HG03439 (cell line): ENCODE results near the gene PRR3.
A peak's percentile ranks its signal among the peaks of the same experiment; 100 is the strongest.
"Not testable (repeated sequence)": the region's sequence is repeated elsewhere in the genome, so short reads cannot be mapped to it uniquely, and the experiment has no call there.

ENCODE experiments used
- ATAC-seq: cut with Tn5 transposase; IDR thresholded peaks from one replicate; pipeline ENCODE4 v1.9.1; 2021; ENCODE audit warnings: mild to moderate bottlenecking, moderate library complexity; ENCODE audit not compliant: unreplicated experiment

PRR3 gene

DNA sequence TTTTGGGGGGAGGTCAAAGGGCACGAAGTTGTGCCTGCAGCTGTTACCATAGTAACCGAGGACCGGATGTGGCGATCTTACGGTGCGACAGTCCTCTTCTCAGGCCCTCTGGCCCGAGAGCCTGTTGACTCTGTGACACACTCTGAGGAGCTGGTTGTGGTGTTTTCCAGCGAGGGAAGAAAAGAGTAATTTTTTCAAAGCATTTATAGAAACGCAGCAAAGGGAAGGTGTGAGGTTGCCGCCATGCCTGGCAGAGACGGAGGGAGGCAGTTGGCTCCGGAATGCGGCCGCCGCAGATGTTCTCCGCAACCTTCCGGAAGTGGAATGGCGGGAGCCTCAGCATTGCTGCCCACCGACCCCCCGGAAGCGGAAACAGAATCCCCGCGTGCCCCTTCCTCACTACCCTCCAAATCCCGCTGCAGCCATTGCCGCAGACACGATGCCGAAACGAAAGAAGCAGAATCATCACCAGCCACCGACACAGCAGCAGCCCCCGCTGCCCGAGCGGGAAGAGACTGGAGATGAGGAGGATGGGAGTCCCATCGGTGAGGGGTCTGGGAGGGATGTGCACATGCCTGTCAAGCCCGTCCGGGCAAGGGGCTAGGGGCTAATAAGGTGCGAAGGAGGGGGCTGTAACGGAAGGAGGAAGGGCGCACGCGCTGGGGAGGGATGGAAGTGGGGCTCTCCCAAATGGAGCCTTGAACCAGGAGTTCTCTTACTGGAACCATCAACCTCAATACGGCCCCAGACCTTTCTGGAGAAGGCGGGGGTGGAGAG lies at the start of gene PRR3:
Gene PRR3 (plus strand): TSS at position 390 of the 777 bp plus-strand sequence. CDS start 50 bp downstream, at position 440.
- peak; percentile 62 for ATAC-seq

- ATAC-seq: no peak
Observed at GRCh38 chr6:30507849-30508827, 49.0 kb upstream of the PRR3 start.

- peak; percentile 51 for ATAC-seq
Observed at GRCh38 chr6:30508890-30509736, 48.0 kb upstream of the PRR3 start.

DNA sequence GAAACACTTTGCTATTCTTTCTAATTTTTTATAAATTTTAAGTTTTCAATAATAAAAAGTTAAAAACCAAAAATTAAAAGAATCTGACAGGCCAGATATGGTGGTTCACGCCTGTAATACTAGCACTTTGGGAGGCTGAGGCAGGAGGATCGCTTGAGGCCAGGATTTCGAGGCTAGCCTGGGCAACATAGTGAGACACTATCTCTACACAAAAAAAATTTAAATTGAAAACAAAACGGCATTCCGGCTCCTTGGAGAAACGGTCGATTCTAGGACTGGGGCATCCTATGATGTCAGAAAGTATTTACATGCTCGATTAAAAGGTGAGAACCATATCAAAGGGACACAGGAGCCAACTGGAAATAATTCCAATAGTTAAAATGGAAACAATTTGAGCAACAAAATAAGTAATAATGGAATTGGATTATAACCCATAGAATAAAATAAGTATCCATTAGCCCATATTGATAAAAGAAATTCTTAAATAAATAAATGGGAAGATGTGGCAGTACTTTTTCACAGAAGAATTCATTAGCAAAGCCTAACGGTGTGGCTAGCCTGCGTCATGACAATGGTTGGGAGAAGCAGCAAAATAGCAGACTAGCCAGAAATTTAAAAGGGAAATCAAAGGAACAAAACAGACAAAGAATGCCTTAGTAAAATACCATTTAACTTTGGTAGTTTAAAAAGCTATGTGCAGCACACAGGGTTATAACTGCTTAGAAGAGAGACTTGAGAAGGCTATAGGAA lies 46.5 kb upstream of the PRR3 start:
- no peak for ATAC-seq

DNA sequence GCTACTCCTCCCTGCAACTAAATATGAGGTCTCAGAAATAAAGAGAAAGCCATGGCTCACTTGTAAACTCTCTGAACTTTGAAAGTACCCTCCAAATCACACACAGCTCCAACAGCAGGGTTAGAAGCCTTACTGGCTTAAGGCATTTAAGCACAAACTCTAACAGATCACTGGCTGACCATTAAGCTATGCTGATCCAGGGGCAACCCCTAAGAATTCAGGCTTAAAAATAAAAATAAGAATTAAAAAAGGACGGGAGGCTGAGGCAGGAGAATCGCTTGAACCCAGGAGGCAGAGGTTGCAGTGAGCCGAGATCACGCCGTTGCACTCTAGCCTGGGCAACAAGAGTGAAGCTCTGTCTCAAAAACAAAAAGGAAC lies 45.9 kb upstream of the PRR3 start:
- ATAC-seq: no peak

DNA sequence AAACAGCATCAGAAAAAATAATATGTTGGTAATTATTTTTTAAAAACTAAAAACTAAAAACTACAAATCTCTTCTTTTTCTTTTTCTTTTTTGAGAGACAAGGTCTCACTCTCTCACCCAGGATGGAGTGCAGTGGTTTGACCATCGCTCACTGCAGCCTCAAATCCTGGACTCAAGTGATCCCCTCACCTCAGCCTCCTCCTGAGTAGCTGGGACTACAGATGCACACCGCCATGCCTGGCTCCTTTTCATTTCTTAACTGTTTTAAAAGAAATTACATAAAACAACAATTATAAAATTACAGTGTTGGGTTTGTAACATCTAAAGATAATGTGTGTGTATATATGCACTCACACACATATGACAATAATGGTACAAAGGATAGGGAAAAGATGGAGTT lies 43.6 kb upstream of the PRR3 start:
- no peak for ATAC-seq

DNA sequence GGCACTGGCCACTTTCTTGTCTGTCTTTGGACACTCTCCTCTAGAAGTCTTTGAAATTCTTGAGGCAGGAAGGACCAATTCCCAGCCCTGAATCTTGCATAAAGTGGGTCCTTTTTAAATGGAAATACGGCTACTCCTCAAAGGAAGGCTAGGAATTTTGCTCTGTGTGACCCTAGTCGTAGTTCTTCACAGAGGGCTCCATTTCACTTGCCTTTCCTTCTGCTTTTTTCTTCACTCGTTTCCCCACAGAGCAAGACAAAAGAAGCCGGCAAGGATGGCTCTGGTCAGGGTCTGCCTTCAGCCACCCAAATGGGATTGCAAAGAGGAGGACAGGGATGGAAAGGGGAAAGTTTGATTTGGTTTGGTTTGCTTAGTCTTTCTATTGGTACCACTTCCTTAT lies 42.0 kb upstream of the PRR3 start:
- ATAC-seq: no peak

GRCh38 chr6:30515944-30516753 lies 40.9 kb upstream of the PRR3 start:
- peak; percentile 79 for ATAC-seq

GRCh38 chr6:30516754-30517076 lies 40.4 kb upstream of the PRR3 start:
- not testable (repeated sequence) for ATAC-seq

DNA sequence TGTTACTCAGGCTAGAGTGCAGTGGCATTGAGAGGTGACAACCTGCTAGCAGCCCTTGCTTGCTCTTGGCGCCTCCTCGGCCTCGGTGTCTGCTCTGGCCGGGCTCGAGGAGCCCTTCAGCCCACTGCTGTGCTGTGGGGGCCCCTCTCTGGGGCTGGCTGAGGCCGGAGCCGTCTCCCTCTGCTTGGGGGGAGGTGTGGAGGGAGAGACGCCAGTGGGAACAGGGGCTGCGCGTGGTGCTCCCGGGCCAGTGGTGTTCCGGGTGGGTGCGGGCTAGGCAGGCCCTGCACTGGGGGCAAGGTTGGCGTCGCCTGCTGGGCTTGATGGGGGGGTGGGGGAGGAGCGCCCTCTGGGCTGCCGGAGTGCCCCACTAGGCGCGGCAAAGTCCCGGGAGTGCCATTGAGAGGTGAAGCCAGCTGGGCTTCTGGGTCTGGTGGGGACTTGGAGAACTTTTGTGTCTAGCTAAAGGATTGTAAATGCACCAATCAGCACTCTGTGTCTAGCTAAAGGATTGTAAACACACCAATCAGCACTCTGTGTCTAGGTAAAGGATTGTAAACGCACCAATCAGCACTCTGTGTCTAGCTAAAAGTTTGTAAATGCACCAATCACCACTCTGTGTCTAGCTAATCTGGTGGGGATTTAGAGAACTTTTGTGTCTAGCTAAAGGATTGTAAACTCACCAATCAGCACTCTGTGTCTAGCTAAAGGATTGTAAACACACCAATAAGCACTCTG lies 39.2 kb upstream of the PRR3 start:
- ATAC-seq: not testable (repeated sequence)

- not testable (repeated sequence) for ATAC-seq
Observed at GRCh38 chr6:30518505-30519145, 38.5 kb upstream of the PRR3 start.

- no peak for ATAC-seq
Observed at GRCh38 chr6:30520522-30520921, 36.6 kb upstream of the PRR3 start.

DNA sequence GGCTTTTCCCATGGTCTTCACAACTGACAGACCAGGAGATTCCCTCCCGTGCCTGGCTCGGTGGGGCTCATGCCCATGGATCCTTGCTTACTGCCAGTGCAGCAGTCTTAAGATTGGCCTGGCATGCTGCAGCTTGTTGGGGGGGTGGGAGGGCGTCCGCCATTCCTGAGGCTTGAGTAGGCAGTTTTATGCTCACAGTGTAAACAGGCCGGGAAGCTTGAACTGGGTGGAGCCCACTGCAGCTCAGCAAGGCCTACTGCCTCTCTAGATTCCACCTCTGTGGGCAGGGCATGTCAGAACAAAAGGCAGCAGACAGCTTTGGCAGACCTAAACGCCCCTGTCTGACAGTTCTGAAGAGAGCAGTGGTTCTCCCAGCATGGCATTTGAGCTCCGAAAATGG lies 36.0 kb upstream of the PRR3 start:
- ATAC-seq: not testable (repeated sequence)

- not testable (repeated sequence) for ATAC-seq
Observed at GRCh38 chr6:30521952-30522351, 35.1 kb upstream of the PRR3 start.

GRCh38 chr6:30526444-30526843 lies 30.7 kb upstream of the PRR3 start:
- not testable (repeated sequence) for ATAC-seq

DNA sequence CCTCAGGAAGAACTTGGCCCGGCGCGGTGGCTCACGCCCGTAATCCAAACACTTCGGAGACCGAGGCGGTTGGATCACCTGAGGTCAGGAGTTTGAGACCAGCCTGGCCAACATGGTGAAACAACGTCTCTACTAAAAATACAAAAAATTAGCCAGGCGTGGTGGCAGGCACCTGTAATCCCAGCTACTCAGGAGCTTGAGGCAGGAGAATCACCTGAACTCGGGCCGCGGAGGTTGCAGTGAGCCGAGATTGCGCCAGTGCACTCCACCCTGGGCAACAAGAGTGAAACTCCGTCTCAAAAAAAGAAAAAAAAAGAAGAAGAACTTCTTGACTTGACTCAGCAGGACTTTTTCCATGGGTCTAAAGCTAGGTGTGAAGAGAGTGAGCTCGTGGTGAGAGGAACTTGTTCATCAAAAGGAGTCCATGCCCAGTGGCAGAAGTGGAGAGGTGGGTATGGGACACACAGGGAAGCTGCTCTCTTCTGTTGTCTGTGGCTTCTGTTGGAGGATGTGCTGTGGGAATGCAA lies 27.7 kb upstream of the PRR3 start:
- peak; percentile 46 for ATAC-seq

GRCh38 chr6:30530014-30530413 lies 27.1 kb upstream of the PRR3 start:
- no peak for ATAC-seq
